ENCODE results near the gene KLK10. TPM values are rescaled to one million over a fixed set of nuclear protein-coding genes. Genes with fewer than 3 reads are reported as not detected.

KLK10 gene
- total and polyA plus RNA-seq, 10 of the 15 experiments (the other 5 are each of a cell fraction or from before 2014, with no cell fraction given): not detected

- H3K27me3 ChIP-seq (replicated peaks in 1 of 2; ENCODE audit: control insufficient read depth in 2 of 2, insufficient read depth in 2 of 2, low read length in 1 of 2): peaks cover 2% of the 10 kb centered on the region in 2 experiments; a peak in 3 of 4 replicates
- H3K27ac ChIP-seq (ENCODE audit: control insufficient read depth, insufficient read depth): no peak within 1 kb of the TSS
- no TSS peak for BruUV-seq (replicated peaks)
- intact Hi-C loops (cut with micrococcal nuclease; ENCODE audit: unreplicated experiment) (no loop called here), in situ Hi-C loops (cut with MboI) (no loop called here)
- no peak within 1 kb of the TSS for H3K4me3 ChIP-seq
- H3K9me3 ChIP-seq (replicated peaks; ENCODE audit: control insufficient read depth, insufficient read depth, low read length): no peaks in the 10 kb centered on the region
- ATAC-seq: no peak
- FAIRE-seq: no peak
- ChIA-PET RAD21 (ENCODE audit: unreplicated experiment) (no interaction called here), POLR2A (no interaction called here), SMC1A (ENCODE audit: uncharacterized antibody, unreplicated experiment) (no interaction called here), CTCF (no interaction called here)
- H3K9ac ChIP-seq (ENCODE audit: control insufficient read depth, insufficient read depth, low read length): no peak within 1 kb of the TSS
- no peaks in the 10 kb centered on the region for H4K20me1 ChIP-seq (ENCODE audit: control insufficient read depth, insufficient read depth)
- DNase-seq (ENCODE audit: low read depth, low spot score): no peak
- H3K79me2 ChIP-seq (ENCODE audit: control insufficient read depth, insufficient read depth, low read length): no peaks in the 10 kb centered on the region
- no peaks in the 10 kb centered on the region for H3K36me3 ChIP-seq (ENCODE audit: control insufficient read depth in 2 of 2, insufficient read depth in 2 of 2, low read length in 1 of 2)
- no peak within 1 kb of the TSS for H2AFZ ChIP-seq (ENCODE audit: control insufficient read depth, low read depth, low read length)
- no peaks in the 10 kb centered on the region for H3K4me1 ChIP-seq (ENCODE audit: control insufficient read depth, insufficient read depth, low read length)
- 41% methylated on average over 19 of the region's 19 CpGs for WGBS (ENCODE audit: insufficient coverage, insufficient replicate concordance, low lambda C conversion rate, missing lambda C conversion rate)
- no peak within 1 kb of the TSS for H3K4me2 ChIP-seq (ENCODE audit: control insufficient read depth, insufficient read depth)
- TF ChIP-seq PBX3 (IDR thresholded peaks at IDR 0.05; ENCODE audit: insufficient replicate concordance, low read depth, low read length) (no peak), MYC (IDR thresholded peaks at IDR 0.05; ENCODE audit: insufficient read depth, insufficient read length, insufficient replicate concordance, low read length, severe bottlenecking) (no peak), ZBTB11 (CRISPR knock-in tag; IDR thresholded peaks at IDR 0.05) (no peak), BRCA1 (IDR thresholded peaks at IDR 0.05; ENCODE audit: low read depth, low read length) (no peak), CEBPZ (IDR thresholded peaks at IDR 0.05; ENCODE audit: low read depth, low read length) (no peak), ZNF622 (IDR thresholded peaks at IDR 0.05) (no peak), CBX3 (IDR thresholded peaks at IDR 0.05; ENCODE audit: borderline replicate concordance, low read depth) (no peak), FOXM1 (IDR thresholded peaks at IDR 0.05; ENCODE audit: low read depth, low read length) (no peak), BACH1 (IDR thresholded peaks at IDR 0.05; ENCODE audit: borderline replicate concordance) (no peak), POU2F2 (IDR thresholded peaks at IDR 0.05; ENCODE audit: borderline replicate concordance, low read depth, low read length) (no peak), SMAD5 (IDR thresholded peaks at IDR 0.05; ENCODE audit: low read depth) (no peak), ATF3 (IDR thresholded peaks at IDR 0.05; ENCODE audit: borderline replicate concordance, extremely low read depth, low read depth, low read length) (no peak), ZNF384 (IDR thresholded peaks at IDR 0.05; ENCODE audit: borderline replicate concordance, low read depth, low read length) (no peak)
Observed at GRCh38 chr19:50969413-50969760, 50.1 kb downstream of the KLK10 start, which contains the start of gene KLK6. KLK6 (minus strand) TSS chr19:50969591; CDS start chr19:50968104, 1,487 bp downstream.

Data from GM12878 (cell line).